Activated CD8-positive, alpha-beta memory T cell treated with anti-CD3 and anti-CD28 coated beads for 36 hours (primary cell): ENCODE measurements around the gene CCDC127. TPM values are rescaled to one million over a fixed set of nuclear protein-coding genes. Genes with fewer than 3 reads are reported as not detected.
"Not testable (repeated sequence)": the region's sequence is repeated elsewhere in the genome, so short reads cannot be mapped to it uniquely, and the experiment has no call there.

ENCODE experiments used
- CTCF ChIA-PET: fragments of 350-600 bp; sonication (Branson Sonifier 250); formaldehyde crosslinking; loops from one replicate; lab custom pipeline; 2021; ENCODE audit warnings: antibody characterized with exemption; lab: Charles Lee
- POLR2A ChIA-PET: fragments of 350-600 bp; sonication (Branson Sonifier 250); formaldehyde crosslinking; loops from one replicate; lab custom pipeline; 2021; ENCODE audit warnings: antibody characterized with exemption; lab: Charles Lee
- total RNA-seq, 2 experiments: library from RNA; stranded (reverse); gene quantifications; one replicate each; pipeline ENCODE4 v1.2.3, GENCODE V29; 2021

CCDC127 gene
- total RNA-seq, 2 experiments from 2014 or later = 6.8 to 7.3 TPM

- ChIA-PET POLR2A (no interaction called here), CTCF (no interaction called here)
Observed at GRCh38 chr5:206927-207536, 10.9 kb downstream of the CCDC127 start.

GRCh38 chr5:206406-206805 lies 11.5 kb downstream of the CCDC127 start:
- ChIA-PET POLR2A (no interaction called here), CTCF (no interaction called here)

GRCh38 chr5:204966-205670 lies 12.8 kb downstream of the CCDC127 start:
- POLR2A ChIA-PET = no interaction called here
- CTCF ChIA-PET = no interaction called here

DNA sequence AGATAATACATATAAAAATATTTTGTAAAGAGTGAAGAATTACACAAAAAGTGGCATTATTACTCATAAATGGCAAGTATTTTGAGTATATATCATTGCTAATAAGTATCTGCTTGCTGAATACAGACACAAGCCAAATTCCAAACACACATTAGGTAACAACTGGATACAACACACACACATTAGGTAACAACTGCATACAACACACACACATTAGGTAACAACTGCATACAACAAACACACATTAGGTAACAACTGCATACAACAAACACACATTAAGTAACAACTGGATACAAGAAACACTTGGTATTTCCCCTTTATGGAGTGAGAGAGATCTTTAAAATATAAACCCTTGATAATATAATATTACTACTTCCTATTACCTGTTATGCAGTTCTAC lies 13.5 kb downstream of the CCDC127 start:
- ChIA-PET CTCF (no interaction called here), POLR2A (no interaction called here)

- ChIA-PET POLR2A (no interaction called here), CTCF (no interaction called here)
Observed at GRCh38 chr5:204001-204400, 14.0 kb downstream of the CCDC127 start.

- CTCF ChIA-PET = no interaction called here
Observed at GRCh38 chr5:203246-203930, 14.6 kb downstream of the CCDC127 start.

GRCh38 chr5:201672-202071 lies 16.3 kb downstream of the CCDC127 start:
- ChIA-PET POLR2A (no interaction called here), CTCF (no interaction called here)

More at GRCh38 chr5:203246-203930, 14.6 kb downstream of the CCDC127 start:
- POLR2A ChIA-PET = no interaction called here

DNA sequence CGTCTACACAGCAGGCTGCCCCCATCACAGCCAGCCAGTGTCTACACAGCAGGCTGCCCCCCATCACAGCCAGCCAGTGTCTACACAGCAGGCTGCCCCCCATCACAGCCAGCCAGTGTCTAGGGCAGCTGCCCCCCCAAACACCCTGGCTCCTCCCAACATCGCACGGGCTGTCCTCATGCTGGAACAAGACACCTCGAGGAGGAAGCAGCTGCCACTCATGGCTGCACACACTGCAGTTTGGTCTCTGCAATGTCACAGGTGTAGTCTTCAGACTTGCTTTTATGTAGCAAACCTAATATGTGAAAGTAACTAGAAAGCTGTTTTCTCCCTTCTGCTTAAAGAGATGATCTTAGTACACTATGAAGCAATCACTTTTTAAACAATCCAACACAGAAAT lies 17.0 kb downstream of the CCDC127 start:
- POLR2A ChIA-PET = no interaction called here

DNA sequence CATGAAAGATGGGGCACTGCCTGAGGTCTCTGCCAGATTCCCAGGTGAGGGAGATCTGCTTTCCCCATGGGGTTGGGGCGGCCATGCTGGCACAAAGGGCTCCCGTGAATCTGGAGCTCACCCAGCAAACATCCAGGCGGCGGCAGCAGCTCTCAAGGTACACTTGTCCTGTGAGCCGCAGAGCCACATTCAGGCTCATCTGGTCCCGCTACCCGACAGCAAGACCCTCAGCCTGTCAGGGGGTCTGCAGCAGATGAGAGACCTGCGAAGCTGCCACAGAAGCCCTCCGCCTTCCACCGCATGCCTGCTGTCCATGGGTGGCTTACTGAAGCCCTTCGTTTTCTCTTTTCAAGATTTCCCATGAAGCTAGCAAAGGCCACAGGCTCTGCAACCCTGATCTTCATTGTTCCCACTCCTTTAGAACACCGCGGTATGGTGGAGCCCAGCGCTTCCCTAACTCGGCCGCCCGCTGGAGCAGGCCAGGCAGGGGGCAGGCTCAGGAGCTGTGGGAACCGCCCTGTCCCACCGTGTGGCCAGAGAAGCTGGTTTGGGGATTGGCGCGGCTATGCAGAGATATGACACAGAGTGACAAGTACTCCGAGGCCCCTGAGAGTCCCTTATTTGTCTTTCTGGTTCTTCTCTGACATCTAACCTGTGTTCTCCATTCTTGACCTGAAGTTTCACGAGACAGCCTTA lies 17.9 kb downstream of the CCDC127 start:
- CTCF ChIA-PET = interaction anchor here (1.6 kb wide), 1 partner anchor 232 kb away, joined by 3 read pairs; no protein-coding TSS in a partner anchor

More for the DNA sequence above, 17.0 kb downstream of the CCDC127 start:
- CTCF ChIA-PET = interaction anchor here (1.6 kb wide), 1 partner anchor 231 kb away, joined by 3 read pairs; no protein-coding TSS in a partner anchor

GRCh38 chr5:199197-199949 lies 18.6 kb downstream of the CCDC127 start:
- POLR2A ChIA-PET = no interaction called here
- CTCF ChIA-PET = interaction anchor here (1.6 kb wide), 1 partner anchor 232 kb away, joined by 3 read pairs; no protein-coding TSS in a partner anchor

More for the DNA sequence above, 17.9 kb downstream of the CCDC127 start:
- POLR2A ChIA-PET = no interaction called here

DNA sequence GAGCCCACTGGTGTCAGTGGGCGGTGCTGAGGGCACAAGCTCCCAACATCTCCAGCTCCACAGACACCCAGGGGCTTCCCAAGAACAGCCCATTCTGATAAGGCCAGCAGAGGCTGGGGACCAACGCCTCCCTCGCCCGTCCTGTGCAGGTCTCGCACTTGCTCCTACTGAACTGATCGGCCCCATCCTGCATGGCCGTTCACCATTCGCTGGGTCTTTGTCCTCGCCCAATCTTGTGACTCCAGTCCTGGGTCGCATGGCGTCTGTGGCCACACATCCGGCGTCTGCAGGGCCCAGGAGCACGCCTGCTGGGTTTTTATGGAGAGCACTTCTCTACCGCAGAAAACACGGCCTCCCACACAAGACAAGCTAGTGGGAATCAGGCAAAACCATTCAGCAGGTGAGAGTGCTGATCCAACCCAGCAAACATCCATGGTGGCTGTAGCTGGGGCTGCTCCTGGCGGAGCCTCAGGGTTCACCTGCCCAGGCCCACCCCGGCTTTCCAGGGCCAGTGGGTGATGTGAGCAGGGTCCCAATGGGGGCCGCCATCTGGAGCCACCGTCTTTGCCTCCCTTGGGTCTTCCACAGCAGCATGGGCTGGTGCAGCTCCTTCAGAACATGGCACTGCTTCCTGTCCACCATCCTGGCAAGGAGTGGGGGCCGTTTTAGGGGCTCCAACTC lies 19.3 kb downstream of the CCDC127 start:
- ChIA-PET POLR2A (no interaction called here), CTCF (no interaction called here)

GRCh38 chr5:197892-198489 lies 20.0 kb downstream of the CCDC127 start:
- POLR2A ChIA-PET = no interaction called here

DNA sequence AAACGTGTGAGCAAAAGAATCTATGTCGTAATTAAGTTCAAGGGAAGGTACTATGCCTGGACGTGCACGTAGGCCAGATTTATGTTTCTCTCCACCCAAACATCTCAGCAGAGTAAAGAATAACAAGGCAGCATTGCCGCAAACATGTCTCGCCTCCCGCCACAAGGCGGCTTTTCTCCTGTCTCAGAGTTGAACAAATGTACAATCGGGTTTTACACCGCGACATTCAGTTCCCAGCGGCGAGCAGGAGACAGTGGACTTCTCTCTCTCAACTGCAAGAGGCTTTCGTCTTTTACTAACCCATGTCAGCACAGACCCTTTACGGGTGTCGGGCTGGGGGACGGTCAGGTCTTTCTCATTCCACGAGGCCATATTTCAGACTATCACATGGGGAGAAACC lies 20.9 kb downstream of the CCDC127 start:
- POLR2A ChIA-PET, CTCF ChIA-PET: not testable (repeated sequence)

More at GRCh38 chr5:197892-198489, 20.0 kb downstream of the CCDC127 start:
- CTCF ChIA-PET = no interaction called here

DNA sequence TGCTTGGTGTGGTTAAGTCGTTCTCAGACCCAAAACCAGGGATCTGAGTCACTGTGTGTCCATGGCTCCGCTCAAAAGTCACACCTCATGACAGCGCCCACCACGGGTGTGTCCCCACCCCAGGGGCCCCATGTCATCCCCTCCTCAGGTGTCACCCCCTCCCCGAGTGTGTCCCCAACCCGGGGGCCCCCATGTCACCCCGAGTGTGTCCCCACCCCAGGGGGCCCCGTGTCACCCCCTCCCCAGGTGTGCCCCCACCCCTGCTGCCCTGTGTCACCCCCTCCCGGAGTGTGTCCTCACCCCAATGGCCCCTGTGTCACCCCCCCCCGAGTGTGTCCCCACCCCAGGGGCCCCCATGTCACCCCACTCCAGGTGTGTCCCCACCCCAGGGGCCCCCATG lies 21.6 kb downstream of the CCDC127 start:
- POLR2A ChIA-PET = no interaction called here
- CTCF ChIA-PET = no interaction called here

- ChIA-PET POLR2A (no interaction called here), CTCF (no interaction called here)
Observed at GRCh38 chr5:195401-196160, 22.4 kb downstream of the CCDC127 start.

GRCh38 chr5:194603-195209 lies 23.2 kb downstream of the CCDC127 start:
- ChIA-PET CTCF (interaction anchor here (1.1 kb wide), 1 partner anchor 24 kb away, joined by 5 read pairs; no protein-coding TSS in a partner anchor), POLR2A (no interaction called here)

DNA sequence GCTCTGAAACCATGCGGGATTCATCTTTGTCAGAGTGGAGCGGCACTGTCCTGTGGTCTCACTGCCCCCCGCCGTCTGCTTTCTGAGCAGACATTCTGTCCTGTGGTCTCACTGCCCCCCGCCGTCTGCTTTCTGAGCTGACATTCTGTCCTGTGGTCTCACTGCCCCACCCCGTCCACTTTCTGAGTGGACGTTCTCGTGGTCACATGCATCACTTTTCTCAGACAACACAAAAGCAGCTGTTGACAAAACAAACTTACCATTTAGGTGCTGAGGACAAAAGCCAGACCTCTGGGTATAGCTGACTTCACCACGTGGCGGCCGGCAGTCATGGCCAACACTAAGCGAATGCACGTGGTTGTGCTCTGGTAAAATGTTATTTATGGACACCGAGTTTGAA lies 23.9 kb downstream of the CCDC127 start:
- ChIA-PET POLR2A (no interaction called here), CTCF (interaction anchor here (1.1 kb wide), 1 partner anchor 25 kb away, joined by 5 read pairs; no protein-coding TSS in a partner anchor)
